HL-60 (cell line): ENCODE results near the gene TAF1B.

Experiments
- DNase-seq, 2 experiments: peaks; one replicate each; pipeline ENCODE4 v3.0.0-alpha.2; 2010 to 2020; ENCODE audit warnings: low read depth in 1 of 2, low spot score in 1 of 2
- H3K27ac ChIP-seq: fragments of 250-450 bp; sonication (Bioruptor Pico); replicated peaks from 2 replicates; pipeline ENCODE4 v1.5.1; 2020; ENCODE audit warnings: mild to moderate bottlenecking, moderate library complexity
- H3K27me3 ChIP-seq: fragments of 250-450 bp; sonication (Bioruptor Pico); 2 replicates; pipeline ENCODE4 v1.5.1; 2021; ENCODE audit warnings: mild to moderate bottlenecking, moderate library complexity; ENCODE audit not compliant: insufficient read depth, poor library complexity, severe bottlenecking
- H3K4me3 ChIP-seq: replicated peaks from 2 replicates; pipeline ENCODE4 v1.5.1; 2011; ENCODE audit warnings: mild to moderate bottlenecking, control low read depth, low read length; ENCODE audit not compliant: insufficient read depth
- CTCF ChIP-seq: IDR thresholded peaks from one replicate; pipeline ENCODE4 v1.5.1; 2011; ENCODE audit warnings: low read length, control low read depth, inconsistent platforms; ENCODE audit not compliant: insufficient read depth
- GABPA ChIP-seq: IDR thresholded peaks from 2 replicates; pipeline ENCODE4 v1.6.1; 2012; ENCODE audit warnings: low read depth
- POLR2AphosphoS5 ChIP-seq: IDR thresholded peaks from 2 replicates; pipeline ENCODE4 v1.6.1; 2012; ENCODE audit warnings: low read depth
- REST ChIP-seq: IDR thresholded peaks from 2 replicates; pipeline ENCODE4 v1.6.1; 2012; ENCODE audit warnings: low read depth; ENCODE audit not compliant: insufficient replicate concordance
- SPI1 ChIP-seq: IDR thresholded peaks from 2 replicates; pipeline ENCODE4 v1.6.1; 2012; ENCODE audit warnings: low read depth, mild to moderate bottlenecking, borderline replicate concordance

The TAF1B gene

GRCh38 chr2:9975328-9975727 lies 132.1 kb downstream of the TAF1B start:
- Histone ChIP-seq H3K4me3 (no peak overlapping the region), H3K27me3 (peaks cover 2% of the 10 kb centered on the region), H3K27ac (no peak overlapping the region)
- TF ChIP-seq POLR2AphosphoS5 (no peak), GABPA (no peak), REST (no peak), SPI1 (no peak)
- no peak for DNase-seq

GRCh38 chr2:9975805-9976447 lies 132.7 kb downstream of the TAF1B start:
- Histone ChIP-seq H3K27me3 (peaks cover 2% of the 10 kb centered on the region), H3K27ac (no peak overlapping the region), H3K4me3 (no peak overlapping the region)
- TF ChIP-seq GABPA (no peak), REST (no peak), SPI1 (no peak), CTCF (no peak), POLR2AphosphoS5 (no peak)
- DNase-seq = no peak

- no peaks in the 10 kb centered on the region for H3K27me3 ChIP-seq
- no peak overlapping the region for H3K27ac ChIP-seq
- H3K4me3 ChIP-seq = no peak overlapping the region
- DNase-seq = no peak
- TF ChIP-seq POLR2AphosphoS5 = no peak
- no peak for TF ChIP-seq SPI1
- no peak for TF ChIP-seq GABPA
- TF ChIP-seq REST = no peak
- TF ChIP-seq CTCF = no peak
These were observed 136.7 kb downstream of the TAF1B start for GRCh38 chr2:9979977-9980376.
